Right lung (tissue), 5 donors: Measurements from ENCODE around the gene ARID2. TPM values are rescaled to one million over a fixed set of nuclear protein-coding genes. Genes with fewer than 3 reads are reported as not detected.

Experiments
- DNase-seq, 2 donors: peaks; one replicate each; pipeline ENCODE4 v3.0.0-alpha.2; 2013
- polyA plus RNA-seq, 5 donors: library from polyadenylated mRNA; unstranded; fragments of 120-200 nt; gene quantifications; one replicate each; pipeline versions ENCODE4 v1.2.1 to v1.2.3, GENCODE V29; 2013; ENCODE audit warnings: inconsistent platforms in 1 of 5, low replicate concordance in 1 of 5; ENCODE audit not compliant: insufficient read length in 5 of 5, insufficient read depth in 1 of 5

ARID2 gene
- polyA plus RNA-seq, 5 donors: 19.2 to 37.1 (median 34.3) TPM

GRCh38 chr12:45933504-45933903, 204.0 kb downstream of the ARID2 start:
- DNase-seq: no peak

- DNase-seq: no peak
These were observed 205.4 kb downstream of the ARID2 start for GRCh38 chr12:45934956-45935355.

GRCh38 chr12:45938566-45938965, 209.1 kb downstream of the ARID2 start:
- DNase-seq: no peak

GRCh38 chr12:45939759-45940158, 210.3 kb downstream of the ARID2 start:
- no peak for DNase-seq

GRCh38 chr12:45944771-45945170, 215.3 kb downstream of the ARID2 start:
- DNase-seq: no peak

- no peak for DNase-seq
These were observed 216.9 kb downstream of the ARID2 start for GRCh38 chr12:45946435-45946834.

- no peak for DNase-seq
These were observed 219.0 kb downstream of the ARID2 start for GRCh38 chr12:45948546-45948945.
